Loucy (cell line): Measurements from ENCODE around the gene CTCFL.

Experiments used
- CTCF ChIP-seq: fragments of 200-600 bp; sonication (generic); conservative IDR thresholded peaks from 2 replicates; pipeline ENCODE4 v1.5.1; 2014; ENCODE audit warnings: mild to moderate bottlenecking, antibody characterized with exemption, low read length
- EZH2phosphoT487 ChIP-seq: fragments of 200-600 bp; IDR thresholded peaks from 2 replicates; pipeline ENCODE4 v1.6.1; 2018; ENCODE audit warnings: antibody characterized with exemption, mild to moderate bottlenecking, moderate library complexity, borderline replicate concordance

GRCh38 chr20:57450419-57450818, 74.5 kb downstream of the CTCFL start:
- TF ChIP-seq CTCF (no peak), EZH2phosphoT487 (no peak)
